K562 treated with DMSO at 1 percent for 12 hours (cell line): ENCODE results near the gene TSPY10. TPM values are rescaled to one million over a fixed set of nuclear protein-coding genes. Genes with fewer than 3 reads are reported as not detected.

ENCODE experiments used
- total RNA-seq: library from RNA; unstranded; fragments of 300-600 nt; gene quantifications from 2 replicates; pipeline ENCODE4 v1.2.3, GENCODE V29; 2022; ENCODE audit not compliant: insufficient read depth

Gene TSPY10, protein sequence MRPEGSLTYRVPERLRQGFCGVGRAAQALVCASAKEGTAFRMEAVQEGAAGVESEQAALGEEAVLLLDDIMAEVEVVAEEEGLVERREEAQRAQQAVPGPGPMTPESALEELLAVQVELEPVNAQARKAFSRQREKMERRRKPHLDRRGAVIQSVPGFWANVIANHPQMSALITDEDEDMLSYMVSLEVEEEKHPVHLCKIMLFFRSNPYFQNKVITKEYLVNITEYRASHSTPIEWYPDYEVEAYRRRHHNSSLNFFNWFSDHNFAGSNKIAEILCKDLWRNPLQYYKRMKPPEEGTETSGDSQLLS
- total RNA-seq = not detected in 2 replicates

DNA sequence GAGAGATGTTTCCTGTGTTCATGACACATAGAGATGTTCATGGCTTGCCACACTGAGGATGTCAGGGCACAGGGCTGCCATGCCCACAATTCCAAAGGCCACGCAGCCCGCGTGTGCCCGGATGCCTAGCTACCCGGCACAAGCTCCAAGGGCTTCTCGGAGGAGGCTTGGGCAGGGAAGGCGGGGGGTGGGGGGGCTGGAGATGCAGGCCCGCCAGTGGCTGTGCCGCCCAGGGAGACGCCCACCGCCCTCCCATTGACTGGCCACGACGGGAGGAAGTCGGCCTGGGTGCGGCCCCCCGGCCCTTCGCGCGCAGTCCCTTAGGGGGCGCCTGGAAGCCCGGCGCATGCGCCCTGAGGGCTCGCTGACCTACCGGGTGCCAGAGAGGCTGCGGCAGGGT, at the start of gene TSPY10:
Gene TSPY10, plus strand, starts transcription at position 301 of the 400 bp plus-strand sequence. Its CDS starts 46 bp downstream, at position 347.

DNA sequence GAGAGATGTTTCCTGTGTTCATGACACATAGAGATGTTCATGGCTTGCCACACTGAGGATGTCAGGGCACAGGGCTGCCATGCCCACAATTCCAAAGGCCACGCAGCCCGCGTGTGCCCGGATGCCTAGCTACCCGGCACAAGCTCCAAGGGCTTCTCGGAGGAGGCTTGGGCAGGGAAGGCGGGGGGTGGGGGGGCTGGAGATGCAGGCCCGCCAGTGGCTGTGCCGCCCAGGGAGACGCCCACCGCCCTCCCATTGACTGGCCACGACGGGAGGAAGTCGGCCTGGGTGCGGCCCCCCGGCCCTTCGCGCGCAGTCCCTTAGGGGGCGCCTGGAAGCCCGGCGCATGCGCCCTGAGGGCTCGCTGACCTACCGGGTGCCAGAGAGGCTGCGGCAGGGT, 40.7 kb upstream of the TSPY10 start, which contains the start of gene TSPY9:
Gene TSPY9, plus strand, starts transcription at position 301 of the 400 bp plus-strand sequence. Its CDS starts 46 bp downstream, at position 347.

Other genes starting within 250 kb of the TSPY10 start
- not detected in 2 replicates for gene TSPY4, start 190.4 kb upstream of the TSPY10 start, total RNA-seq
- not detected in 2 replicates for gene TSPY8, start 170.1 kb upstream of the TSPY10 start, total RNA-seq
- not detected in 2 replicates for gene TSPY3, start 129.5 kb upstream of the TSPY10 start, total RNA-seq
- not detected in 2 replicates for gene TSPY1, start 60.9 kb upstream of the TSPY10 start, total RNA-seq
- gene TSPY9, start 40.6 kb upstream of the TSPY10 start, total RNA-seq = not detected in 2 replicates